Putamen (tissue), 1 donor: ENCODE measurements around the gene NELFA.

Source experiments
- DNase-seq: peaks from one replicate; pipeline ENCODE4 v3.0.0-alpha.2; 2016; ENCODE audit warnings: low spot score

Gene NELFA

DNA sequence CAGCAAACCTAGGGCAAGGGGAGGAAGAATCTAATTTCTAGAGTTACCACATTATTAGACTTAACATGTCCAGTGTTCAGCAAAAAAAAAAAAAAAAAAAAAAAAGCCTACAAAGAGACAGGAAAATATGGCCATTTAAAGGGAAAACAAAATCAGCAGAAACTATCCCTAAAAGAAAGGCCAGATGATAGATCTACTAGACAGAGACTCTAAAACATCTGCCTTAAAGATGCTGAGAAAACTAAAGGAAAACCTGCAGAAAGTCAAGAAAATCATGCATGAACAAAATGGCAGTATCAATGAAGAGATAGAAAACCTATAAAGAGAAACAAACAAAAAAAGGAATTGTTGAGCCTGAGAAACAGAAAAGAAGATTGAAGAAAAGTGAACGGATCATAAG, 43.8 kb downstream of the NELFA start:
- no peak for DNase-seq

DNA sequence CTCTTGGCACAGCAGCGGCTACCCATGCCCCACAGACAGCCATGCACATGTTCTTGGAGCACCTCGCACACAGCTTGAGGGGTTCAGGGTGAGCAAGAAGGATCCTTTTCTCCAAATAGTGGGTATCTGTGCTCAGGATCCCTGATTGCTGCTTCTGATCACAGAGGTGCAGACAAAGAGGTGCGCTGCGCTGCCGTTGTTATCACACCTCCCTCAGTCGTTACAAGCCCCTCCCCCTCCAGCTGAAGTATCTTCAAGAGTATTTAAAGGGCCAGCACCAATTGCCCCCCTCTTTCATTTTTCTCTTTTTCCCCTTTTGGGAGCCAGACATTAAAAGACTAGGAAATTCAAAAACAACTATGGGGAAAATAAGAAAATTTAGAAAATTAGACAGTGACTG, 44.3 kb downstream of the NELFA start:
- no peak for DNase-seq

DNA sequence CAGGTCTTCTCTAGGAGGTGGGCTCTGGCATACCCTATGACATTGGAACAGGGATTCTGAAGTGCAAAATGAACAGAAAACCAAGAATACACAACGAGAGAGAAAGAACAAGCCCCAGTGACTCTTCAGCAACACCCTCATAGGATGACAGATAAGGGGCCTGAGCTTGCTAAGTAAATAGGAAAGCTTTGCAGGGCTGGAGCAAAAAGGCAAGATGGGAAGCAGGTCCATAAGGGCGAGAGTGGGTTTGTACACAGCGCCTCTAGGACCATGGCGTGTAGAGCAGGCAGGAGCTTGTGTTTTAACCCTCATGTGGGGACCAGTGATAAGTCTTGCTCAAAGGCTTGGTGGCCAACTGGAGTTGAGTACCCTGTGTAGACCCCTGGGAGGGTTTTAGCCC, 45.8 kb downstream of the NELFA start:
- no peak for DNase-seq

GRCh38 chr4:1961563-1961962, 47.2 kb downstream of the NELFA start:
- no peak for DNase-seq

DNA sequence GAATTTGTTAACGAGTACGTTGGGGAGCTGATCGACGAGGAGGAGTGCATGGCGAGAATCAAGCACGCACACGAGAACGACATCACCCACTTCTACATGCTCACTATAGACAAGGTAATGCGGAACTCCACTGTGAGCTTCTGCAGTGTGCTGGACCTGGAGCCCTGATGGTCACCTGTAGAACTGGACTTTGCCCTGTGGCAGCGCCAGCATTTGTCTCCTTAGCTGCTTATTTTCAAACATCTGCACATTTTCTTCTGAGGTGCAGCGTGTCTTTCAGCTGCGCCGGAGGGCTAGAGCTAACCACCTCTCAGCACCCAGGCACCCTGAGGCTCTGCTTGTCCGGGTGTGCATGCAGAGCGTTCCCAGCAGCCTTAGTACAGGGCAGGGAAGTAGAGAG, 47.7 kb downstream of the NELFA start:
- DNase-seq = no peak

- DNase-seq = peak; percentile 76
Observed at GRCh38 chr4:1960170-1960825, 48.5 kb downstream of the NELFA start.

DNA sequence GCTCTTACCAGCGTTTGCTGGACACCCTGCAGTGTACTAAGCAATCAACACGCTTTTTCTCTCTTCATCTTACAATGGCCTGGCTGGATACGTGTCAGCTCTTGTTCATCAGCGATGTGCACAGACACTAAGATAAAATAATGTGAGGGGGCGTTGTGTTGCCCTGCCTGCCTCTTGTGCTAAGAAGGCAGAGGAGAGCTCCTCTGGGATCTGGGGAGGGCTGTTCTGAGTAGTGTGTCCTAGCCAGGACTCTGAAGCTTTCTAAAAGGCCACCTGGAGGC, 49.7 kb downstream of the NELFA start:
- DNase-seq = no peak

GRCh38 chr4:1958276-1959103, 50.3 kb downstream of the NELFA start:
- no peak for DNase-seq

GRCh38 chr4:1956631-1957030, 52.1 kb downstream of the NELFA start:
- no peak for DNase-seq

DNA sequence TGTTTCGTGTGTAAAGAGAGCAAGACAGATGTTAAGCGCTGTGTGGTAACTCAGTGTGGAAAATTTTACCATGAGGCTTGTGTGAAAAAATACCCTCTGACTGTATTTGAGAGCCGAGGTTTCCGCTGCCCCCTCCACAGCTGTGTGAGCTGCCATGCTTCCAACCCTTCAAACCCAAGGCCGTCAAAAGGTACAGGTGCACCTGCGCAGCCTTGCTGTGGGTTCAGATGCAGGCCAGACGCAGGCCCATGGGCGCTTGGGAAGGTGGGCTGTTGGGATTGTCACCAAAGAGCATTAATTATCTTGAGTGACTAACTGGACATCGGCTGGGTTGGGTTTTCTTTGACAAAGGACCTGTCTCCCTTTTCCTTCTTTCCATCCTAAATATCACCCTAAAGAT, 55.4 kb downstream of the NELFA start:
- DNase-seq = no peak

DNA sequence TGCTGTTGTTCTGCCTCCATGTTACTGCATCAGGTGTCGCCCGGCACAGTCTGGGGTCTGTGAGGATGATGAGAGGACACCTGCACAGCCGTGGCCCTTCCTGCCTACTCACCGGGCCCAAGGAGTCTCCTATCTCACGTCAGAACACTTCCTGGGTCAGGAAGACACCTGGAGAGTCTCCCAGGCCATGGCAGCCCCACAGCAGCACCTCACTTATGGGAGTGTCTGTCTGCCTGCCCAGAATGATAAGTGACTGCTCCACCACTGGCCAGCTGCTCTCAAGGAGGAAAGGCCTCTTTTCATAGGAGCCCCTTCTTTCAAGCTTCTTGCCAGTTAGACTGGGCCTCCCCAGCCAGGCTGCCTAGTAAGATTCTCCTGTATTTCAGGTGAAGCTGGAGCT, 56.1 kb downstream of the NELFA start:
- DNase-seq = no peak

DNA sequence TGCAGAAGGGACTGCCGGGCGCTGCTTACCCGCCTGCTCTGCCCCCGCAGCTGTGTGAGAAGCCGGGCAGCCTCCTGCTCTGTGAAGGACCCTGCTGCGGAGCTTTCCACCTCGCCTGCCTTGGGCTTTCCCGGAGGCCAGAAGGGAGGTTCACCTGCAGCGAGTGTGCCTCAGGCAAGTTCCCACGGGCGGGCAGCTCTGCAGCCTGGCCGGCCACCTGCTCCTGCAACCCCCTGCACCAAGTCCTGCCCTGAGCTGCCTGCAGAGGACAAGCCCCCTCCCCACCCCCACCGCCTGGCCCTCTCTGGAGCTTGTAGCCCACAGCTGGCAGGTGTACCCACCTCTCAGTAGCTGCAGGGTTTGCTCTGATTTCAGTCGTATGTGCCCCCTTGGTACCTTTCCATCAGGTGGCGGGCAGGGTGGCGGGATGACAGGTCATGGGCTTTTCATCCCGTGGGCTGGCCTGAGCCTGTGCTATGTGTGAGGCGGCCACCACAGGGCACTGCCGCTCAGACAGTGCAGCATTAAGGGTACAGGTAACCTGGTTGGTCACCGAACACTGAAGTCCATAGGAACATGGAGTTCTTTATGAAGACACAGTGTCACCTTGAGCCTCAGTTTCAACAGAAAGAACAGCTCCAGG, 56.6 kb downstream of the NELFA start:
- DNase-seq = no peak

DNA sequence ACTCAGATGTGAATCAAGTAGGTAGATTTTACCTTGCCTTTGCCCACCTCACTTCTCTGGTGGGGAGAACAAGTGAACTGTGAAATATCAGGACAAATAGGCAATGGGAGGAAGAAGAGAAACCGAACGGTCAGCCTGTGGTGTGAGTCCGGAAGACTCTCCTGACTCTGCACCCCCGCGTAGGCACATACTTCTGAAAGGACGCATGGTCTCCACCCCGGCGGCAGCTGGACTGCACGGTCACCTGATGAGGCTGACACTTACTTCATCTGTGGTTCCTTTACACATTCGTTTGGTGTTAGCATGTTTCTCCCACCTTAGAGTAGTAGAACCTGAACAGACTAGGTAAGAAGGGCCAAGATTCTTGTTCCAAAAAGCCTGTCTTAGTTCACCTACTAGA, 58.4 kb downstream of the NELFA start:
- DNase-seq = no peak

DNA sequence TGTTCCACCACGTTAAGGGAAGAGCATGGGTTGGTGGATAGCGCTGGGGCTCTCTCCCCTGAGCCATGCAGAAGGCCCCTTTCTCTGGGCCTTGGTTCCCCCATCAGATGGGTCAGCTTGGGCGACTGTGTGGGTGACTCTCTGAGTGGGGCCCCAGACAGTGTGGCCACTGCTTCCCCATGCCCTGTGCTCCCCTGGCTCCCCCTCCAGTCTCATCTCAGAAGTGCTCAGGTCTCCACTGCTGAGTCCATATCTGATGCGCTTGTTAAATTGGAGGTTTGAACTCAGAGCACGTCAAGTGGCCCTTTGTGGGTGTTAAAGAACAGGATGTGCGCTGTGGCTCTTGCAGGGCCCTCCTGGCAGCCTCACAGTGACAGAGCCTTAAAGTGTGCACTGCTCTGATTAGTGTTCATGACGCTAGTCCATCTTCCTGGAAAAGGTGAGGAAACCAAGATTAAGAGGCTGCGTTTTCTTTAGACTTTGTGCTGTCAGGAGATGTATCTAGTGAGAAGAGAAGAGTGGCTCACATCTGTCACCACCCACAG, 59.8 kb downstream of the NELFA start:
- DNase-seq = no peak

DNA sequence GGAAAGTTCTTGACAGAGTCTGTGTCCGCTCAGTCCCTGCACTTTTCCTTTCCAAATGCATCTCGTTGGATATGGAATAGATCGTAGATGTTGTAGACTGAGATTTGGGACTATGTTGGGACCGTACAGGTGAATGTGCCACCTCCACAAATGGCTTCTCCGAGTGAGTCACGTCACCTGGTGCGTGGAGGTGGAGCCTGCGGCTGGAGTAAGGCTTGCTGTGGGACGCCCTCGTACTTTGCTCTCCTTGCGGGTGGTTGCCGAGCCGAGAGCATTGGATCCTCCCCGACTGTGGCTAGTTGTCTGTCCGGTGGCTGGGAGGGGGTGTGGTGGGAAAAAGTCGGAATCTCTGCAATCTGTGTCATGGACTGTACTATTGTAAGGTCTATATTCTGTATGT, 60.5 kb downstream of the NELFA start:
- DNase-seq = peak; percentile 25

GRCh38 chr4:1945912-1946311, 62.9 kb downstream of the NELFA start:
- no peak for DNase-seq

DNA sequence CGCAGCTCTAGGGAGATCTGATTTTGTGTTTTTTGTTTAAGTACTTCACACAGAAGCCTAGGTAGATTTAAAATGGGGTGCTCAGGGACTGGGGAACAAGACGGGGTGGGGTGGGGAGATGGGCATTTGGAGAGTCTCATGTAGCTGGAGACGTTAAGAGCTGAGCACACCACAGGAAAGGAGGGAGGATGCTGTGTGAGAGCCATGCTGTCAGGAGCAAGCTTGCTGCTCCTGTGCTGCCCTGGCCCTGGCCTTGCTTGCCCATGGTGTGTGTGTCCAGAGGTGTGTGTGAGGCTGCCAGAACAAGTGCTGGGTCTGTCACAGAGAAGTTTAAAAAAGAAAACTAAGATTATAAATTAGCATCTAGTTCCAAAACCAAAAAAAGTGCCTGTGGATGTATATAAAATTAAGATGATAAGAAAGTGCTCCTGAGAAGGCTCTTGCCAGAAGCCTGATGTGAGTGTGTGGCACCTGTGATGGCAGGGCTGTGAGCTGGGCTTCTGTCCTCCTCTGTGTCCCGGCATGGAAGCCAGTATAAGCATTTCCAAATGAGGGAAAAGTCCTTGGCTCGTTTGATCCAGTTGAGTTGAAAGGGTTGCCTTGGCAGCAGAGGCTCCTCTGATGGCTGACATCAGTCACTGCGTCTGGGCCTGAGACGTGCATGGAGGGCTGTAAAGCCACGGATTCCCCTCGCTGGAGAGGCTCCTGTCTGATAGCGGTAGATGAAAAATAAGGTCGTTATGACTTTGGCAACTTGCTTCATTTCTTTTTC, 63.5 kb downstream of the NELFA start:
- DNase-seq = peak; percentile 34

DNA sequence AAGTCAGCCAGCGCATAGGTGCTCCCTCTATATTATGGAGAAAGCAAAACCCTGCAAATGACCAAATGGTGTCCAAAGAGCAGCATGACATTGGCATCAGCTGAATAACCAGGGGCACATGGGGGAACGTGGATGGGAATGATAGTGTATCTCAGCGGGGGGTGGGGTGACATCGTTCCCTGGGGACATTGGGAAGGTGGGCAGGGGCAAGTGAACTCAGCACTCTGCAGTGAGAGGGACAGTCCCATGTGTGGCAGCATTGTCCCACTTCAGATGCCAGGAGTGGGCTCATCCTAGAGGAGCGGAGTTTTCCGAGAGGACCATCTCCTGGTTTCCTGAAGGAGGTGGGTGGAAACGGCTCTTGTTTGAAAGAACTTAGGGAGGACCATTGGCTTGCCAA, 64.8 kb downstream of the NELFA start:
- no peak for DNase-seq

DNA sequence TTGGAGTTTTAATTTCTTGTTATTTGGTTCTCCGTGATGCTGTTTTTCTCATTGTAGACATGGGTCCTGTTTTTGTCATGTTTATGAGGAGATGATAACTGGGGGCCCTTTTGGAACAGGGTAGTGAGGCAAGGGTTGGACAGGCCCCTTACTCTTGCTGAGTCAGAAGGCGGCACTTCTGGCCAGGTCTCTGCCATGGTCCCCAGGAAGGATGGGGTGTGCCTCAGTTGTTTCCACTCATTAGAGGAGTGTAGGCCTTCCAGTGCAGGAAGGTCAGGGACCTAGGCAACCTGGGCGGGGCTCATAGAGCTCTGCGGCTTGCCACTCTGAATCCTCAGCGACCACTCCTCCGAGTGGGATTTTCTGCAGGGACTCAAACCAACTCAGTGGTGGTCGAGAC, 68.2 kb downstream of the NELFA start:
- no peak for DNase-seq

DNA sequence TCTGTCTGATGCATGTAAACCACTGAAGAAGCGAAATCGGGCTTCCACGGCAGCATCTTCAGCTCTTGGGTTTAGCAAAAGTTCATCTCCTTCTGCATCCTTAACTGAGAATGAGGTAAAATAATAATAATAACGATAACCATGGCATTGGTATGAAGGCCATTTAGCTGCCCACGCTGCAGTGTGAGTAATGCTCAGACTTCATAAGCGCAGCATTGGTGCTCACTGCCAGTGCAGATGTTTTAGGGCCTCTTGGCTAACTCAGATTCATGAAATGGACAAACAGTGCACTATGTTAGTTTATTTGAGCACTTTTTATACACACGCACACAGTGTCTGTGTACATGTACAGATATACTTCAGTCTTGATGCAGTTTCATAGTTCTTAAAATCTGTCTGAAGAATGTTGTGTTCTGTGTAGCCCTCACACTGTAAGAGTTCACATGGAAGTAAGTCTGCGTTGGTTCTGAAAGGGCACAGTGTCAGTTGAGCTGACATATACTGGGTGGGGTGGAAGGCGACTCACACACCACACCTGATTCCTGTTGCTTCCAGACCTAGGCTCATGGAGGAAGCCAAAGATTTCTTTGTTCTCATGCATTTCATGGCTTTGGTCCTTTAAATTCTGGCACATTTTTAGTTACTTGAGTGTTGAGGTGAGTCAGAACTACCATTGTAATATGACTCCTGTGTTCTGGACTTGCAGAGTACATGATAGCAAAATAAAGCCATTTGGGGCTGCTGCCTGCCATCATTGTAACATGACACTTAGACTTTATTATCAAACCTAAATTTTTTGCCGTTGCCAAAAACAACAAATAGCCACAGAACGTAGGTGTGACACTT, 68.9 kb downstream of the NELFA start:
- DNase-seq = no peak

DNA sequence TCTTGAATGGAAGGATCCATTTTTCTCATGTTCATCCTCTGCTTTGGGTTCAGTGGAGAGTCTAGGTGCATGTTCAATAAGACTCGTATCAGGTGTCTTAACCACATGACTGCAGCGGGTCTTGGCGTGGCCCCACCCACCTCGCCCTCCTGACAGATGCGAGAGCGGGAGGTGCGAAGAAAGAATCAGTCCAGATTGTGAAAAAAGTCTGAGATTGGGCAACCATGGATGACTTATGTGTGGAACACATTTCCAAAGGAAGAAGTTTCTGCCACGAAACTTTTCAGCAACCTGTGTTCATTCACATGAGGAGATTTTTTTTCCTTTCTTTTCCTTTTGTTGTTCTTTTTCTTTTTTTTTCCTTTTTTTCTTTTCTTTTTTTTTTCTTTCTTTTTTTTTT, 70.7 kb downstream of the NELFA start:
- DNase-seq = no peak

- DNase-seq = no peak
Observed at GRCh38 chr4:1937550-1937949, 71.2 kb downstream of the NELFA start.
